DOHH2 (cell line): ENCODE data around the gene CBFA2T3.

ENCODE experiments used
- CTCF ChIP-seq: fragments of 200-600 bp; sonication (generic); IDR thresholded peaks from one replicate; pipeline ENCODE4 v1.5.1; 2014; ENCODE audit warnings: antibody characterized with exemption, mild to moderate bottlenecking, low read depth, low read length; ENCODE audit not compliant: poor library complexity, severe bottlenecking
- EZH2phosphoT487 ChIP-seq: fragments of 200-600 bp; sonication (generic); IDR thresholded peaks from 2 replicates; pipeline ENCODE4 v1.6.1; 2017; ENCODE audit warnings: borderline replicate concordance, mild to moderate bottlenecking, antibody characterized with exemption, low read length, moderate library complexity, mixed read lengths

DNA sequence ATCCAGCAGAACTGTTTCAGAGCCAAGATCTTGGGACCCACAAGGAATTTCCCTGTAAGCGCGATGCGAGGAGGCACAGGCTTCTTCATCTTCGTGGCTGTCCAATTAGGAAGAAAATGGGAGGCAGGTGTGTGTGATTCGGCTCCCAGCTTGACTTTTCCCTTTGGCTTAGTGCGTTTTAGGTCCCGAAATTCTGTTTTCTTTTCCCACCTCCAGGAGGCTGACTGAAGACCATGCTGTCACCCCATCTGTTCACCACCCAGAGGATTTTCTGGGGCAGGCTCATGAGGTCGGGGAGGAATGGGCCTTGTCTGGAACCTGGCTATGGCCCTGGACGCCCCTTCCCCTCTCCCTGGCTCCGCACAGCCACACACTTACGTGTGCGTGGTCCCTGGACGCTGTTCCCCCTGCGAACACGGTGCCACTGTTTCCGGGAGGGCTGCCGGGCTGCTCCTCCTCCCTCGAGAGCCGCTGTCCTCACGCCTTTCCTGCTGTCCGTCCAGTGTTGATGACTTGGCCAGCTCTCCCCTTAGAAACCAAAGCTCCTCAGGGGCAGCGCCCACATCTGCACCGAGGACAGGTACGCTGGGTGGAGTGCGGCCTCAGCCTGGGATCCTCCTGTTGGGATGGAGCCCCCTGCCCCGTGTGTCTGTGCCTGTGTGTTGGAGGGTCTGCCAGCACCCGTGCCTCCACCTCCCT, 107.9 kb downstream of the CBFA2T3 start:
- TF ChIP-seq CTCF, result no peak
- no peak for TF ChIP-seq EZH2phosphoT487
